ENCODE data around the gene DTWD2. TPM values are rescaled to one million over a fixed set of nuclear protein-coding genes. Genes with fewer than 3 reads are reported as not detected.

DTWD2 gene
- total RNA-seq, 1 donor from 2014 or later: 7.9 TPM

DNA sequence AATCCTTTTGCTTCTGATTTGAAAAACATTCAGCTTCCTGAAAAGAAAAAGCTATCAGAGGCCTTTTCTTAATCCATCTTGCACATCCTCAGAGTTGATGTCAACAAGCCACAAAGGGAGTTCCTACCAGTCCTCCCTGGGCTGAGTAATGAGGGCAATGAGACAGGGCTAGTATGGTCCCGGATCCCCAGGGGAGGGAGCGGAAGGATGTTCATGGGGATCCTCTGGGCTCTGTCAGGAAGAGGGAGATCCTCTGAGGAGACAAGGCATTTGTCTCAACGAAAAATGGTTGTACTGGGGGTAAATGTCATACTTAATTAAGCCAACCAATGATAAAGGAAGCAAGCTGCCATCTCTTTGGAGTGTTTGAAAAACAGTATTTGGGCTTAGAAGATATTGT, 195.3 kb downstream of the DTWD2 start:
- intact Hi-C loops (cut with DNase I): no loop called here
- no peak overlapping the region for H3K4me3 ChIP-seq
- no peaks in the 10 kb centered on the region for H3K36me3 ChIP-seq
- DNase-seq (ENCODE audit: extremely low spot score in 2 of 2): no peak
- H3K9me3 ChIP-seq: no peaks in the 10 kb centered on the region
- peaks cover 13% of the 10 kb centered on the region for H3K4me1 ChIP-seq
- no peaks in the 10 kb centered on the region for H3K27me3 ChIP-seq
- H3K27ac ChIP-seq: no peak overlapping the region
- TF ChIP-seq POLR2AphosphoS5 (IDR thresholded peaks at IDR 0.05; ENCODE audit: insufficient read depth in 1 of 2, low read depth in 1 of 2): no peak
- TF ChIP-seq, protein P1, sequence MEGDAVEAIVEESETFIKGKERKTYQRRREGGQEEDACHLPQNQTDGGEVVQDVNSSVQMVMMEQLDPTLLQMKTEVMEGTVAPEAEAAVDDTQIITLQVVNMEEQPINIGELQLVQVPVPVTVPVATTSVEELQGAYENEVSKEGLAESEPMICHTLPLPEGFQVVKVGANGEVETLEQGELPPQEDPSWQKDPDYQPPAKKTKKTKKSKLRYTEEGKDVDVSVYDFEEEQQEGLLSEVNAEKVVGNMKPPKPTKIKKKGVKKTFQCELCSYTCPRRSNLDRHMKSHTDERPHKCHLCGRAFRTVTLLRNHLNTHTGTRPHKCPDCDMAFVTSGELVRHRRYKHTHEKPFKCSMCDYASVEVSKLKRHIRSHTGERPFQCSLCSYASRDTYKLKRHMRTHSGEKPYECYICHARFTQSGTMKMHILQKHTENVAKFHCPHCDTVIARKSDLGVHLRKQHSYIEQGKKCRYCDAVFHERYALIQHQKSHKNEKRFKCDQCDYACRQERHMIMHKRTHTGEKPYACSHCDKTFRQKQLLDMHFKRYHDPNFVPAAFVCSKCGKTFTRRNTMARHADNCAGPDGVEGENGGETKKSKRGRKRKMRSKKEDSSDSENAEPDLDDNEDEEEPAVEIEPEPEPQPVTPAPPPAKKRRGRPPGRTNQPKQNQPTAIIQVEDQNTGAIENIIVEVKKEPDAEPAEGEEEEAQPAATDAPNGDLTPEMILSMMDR (IDR thresholded peaks at IDR 0.05): no peak
- TF ChIP-seq POLR2A (IDR thresholded peaks at IDR 0.05): no peak

DNA sequence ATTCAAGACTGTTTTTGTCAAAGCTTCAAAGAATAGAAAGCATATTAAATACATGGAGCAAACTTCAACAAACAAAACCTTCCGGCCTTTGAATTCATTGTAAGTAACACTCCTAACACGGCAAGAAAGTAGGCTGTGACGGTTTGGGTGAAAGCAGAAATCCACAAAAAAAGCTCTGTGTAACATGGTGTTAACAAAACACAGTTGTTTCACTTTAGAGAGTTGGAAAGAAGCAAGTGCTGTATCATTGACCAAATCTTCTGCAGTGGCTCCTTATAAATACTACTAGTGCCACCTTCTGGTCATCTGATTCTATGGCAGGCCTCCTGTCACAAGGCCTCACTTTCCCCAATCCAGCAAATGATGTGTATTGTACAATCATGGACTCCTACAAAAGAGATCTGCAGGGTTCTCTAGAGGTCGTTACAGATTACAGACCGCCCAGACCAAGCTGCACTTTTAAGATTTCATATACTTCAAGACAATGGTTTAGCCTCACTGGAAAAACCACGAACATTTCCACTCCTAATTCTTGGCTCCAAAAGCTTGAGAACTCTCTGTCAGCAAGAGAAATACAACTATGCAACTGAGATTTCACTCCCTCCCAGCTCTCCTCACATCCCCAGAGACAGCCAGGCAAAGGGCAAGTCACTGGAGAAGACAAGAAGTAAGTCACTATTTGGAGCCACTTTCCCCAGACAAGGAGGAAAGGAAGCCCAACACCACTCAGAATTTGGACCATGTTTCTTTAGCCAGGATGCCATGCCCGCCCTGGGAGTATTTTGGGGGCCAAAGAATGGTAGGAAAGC, 196.2 kb downstream of the DTWD2 start:
- H3K9me3 ChIP-seq: no peaks in the 10 kb centered on the region
- intact Hi-C loops (cut with DNase I): no loop called here
- TF ChIP-seq, protein P1 (IDR thresholded peaks at IDR 0.05): peak; percentile 53 to 70 (median 65)
- TF ChIP-seq POLR2A (IDR thresholded peaks at IDR 0.05): no peak
- TF ChIP-seq POLR2AphosphoS5 (IDR thresholded peaks at IDR 0.05; ENCODE audit: insufficient read depth in 1 of 2, low read depth in 1 of 2): peak in 1 of 2 donors; percentile 11
- H3K4me1 ChIP-seq: peaks cover 13% of the 10 kb centered on the region
- H3K4me3 ChIP-seq: peak overlapping the region in 1 of 2 donors; percentile 11
- no peak for DNase-seq (ENCODE audit: extremely low spot score in 2 of 2)
- H3K27ac ChIP-seq: peak overlapping the region; percentile 30
- H3K36me3 ChIP-seq: no peaks in the 10 kb centered on the region
- H3K27me3 ChIP-seq: no peaks in the 10 kb centered on the region

DNA sequence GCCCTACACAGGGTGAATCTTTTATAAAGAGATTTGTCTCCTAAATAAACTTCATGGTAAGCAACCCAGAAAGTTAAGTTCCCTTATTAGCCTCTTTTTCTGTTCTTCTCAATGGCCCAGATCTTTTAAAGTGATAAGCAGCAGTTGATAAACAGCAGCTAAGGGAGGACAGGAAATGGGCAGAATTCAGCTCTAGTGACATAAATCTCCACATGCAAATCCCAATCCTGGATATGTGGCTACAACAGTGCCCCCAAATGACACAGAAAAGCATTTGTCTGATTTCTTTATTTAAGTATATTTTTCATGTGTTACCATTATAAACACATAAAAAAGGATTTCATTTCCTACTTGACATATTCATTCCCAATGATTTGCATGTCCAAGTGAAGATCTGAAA, 199.0 kb downstream of the DTWD2 start:
- Histone ChIP-seq H3K36me3 (no peaks in the 10 kb centered on the region), H3K4me3 (no peak overlapping the region), H3K27me3 (no peaks in the 10 kb centered on the region), H3K4me1 (peaks cover 13% of the 10 kb centered on the region), H3K9me3 (no peaks in the 10 kb centered on the region), H3K27ac (no peak overlapping the region)
- TF ChIP-seq POLR2A (IDR thresholded peaks at IDR 0.05) (no peak), POLR2AphosphoS5 (IDR thresholded peaks at IDR 0.05; ENCODE audit: insufficient read depth in 1 of 2, low read depth in 1 of 2) (no peak)
- TF ChIP-seq, protein P1 (IDR thresholded peaks at IDR 0.05): no peak
- no peak for DNase-seq (ENCODE audit: extremely low spot score in 2 of 2)
- intact Hi-C loops (cut with DNase I): no loop called here

DNA sequence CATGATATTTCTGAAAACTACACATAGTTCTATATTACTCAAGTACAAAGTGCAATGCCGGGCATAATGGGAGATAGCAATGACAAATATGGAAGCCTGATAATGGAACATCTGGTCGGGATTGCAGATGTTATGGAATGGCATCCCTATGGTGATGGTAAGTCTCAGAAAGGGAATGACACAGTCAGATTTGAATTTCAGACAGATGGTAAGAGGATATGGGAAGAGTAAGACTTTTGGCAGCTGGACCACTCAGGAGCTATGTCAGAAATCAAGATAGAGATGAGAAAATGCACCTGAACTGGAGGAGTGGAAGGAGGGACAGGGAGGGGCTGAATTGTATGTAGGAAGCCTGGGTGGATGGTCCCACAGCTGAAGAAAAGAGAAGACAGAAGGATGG, 200.0 kb downstream of the DTWD2 start:
- TF ChIP-seq POLR2A (IDR thresholded peaks at IDR 0.05) (no peak), POLR2AphosphoS5 (IDR thresholded peaks at IDR 0.05; ENCODE audit: insufficient read depth in 1 of 2, low read depth in 1 of 2) (no peak)
- TF ChIP-seq, protein P1 (IDR thresholded peaks at IDR 0.05): no peak
- no peaks in the 10 kb centered on the region for H3K27me3 ChIP-seq

More for the DNA sequence above, 200.0 kb downstream of the DTWD2 start:
- Histone ChIP-seq H3K27ac (no peak overlapping the region), H3K9me3 (no peaks in the 10 kb centered on the region), H3K36me3 (no peaks in the 10 kb centered on the region), H3K4me1 (peaks cover 13% of the 10 kb centered on the region), H3K4me3 (no peak overlapping the region)
- intact Hi-C loops (cut with DNase I): no loop called here
- no peak for DNase-seq (ENCODE audit: extremely low spot score in 2 of 2)

Small RNA genes within 50 kb of the gene (microRNA-seq; reads per million reads assigned to microRNA genes)
- not detected for gene MIR1244-2 (ENCODE audit: borderline number of aligned reads, borderline replicate concordance)

Small RNA genes within 50 kb of the gene (small RNA-seq; reads per million reads assigned to genes)
- not detected for gene RNU6-373P

Other genes with a start within 250 kb of the DTWD2 start
- 56.5 TPM for gene DMXL1, start 82.5 kb upstream of the DTWD2 start, total RNA-seq

Data from vagina (tissue), 2 donors.